ENCODE measurements around the gene SLC25A43. TPM values are rescaled to one million over a fixed set of nuclear protein-coding genes. Genes with fewer than 3 reads are reported as not detected.
A peak's percentile ranks its signal among the peaks of the same experiment; 100 is the strongest.

SLC25A43 gene
- total RNA-seq, 2 experiments from 2014 or later, result 13.7 to 15.6 TPM

GRCh38 chrX:119495734-119496726, 96.9 kb downstream of the SLC25A43 start:
- Histone ChIP-seq H4K20me1 (ENCODE audit: insufficient read depth, low read length) (no peaks in the 10 kb centered on the region), H2AFZ (ENCODE audit: low read length) (peak overlapping the region; percentile 25; the same call in 1 of the 2 replicates), H3K9me3 (ENCODE audit: low read length) (no peaks in the 10 kb centered on the region), H3K27ac (ENCODE audit: low read depth, low read length, poor library complexity, severe bottlenecking) (no peak overlapping the region), H3K36me3 (ENCODE audit: insufficient read depth, low read length) (no peaks in the 10 kb centered on the region), H3K9me2 (ENCODE audit: insufficient read depth, low read length) (no peaks in the 10 kb centered on the region), H3K4me1 (ENCODE audit: insufficient read depth, low read length, poor library complexity, severe bottlenecking) (peaks cover 9% of the 10 kb centered on the region), H3K4me2 (ENCODE audit: low read length) (peak overlapping the region; percentile 26; the same call in 1 of the 2 replicates), H3K4me3 (ENCODE audit: low read depth, low read length, poor library complexity, severe bottlenecking) (no peak overlapping the region), H3K79me2 (ENCODE audit: insufficient read depth, low read depth, low read length) (no peaks in the 10 kb centered on the region)
- TF ChIP-seq EZH2phosphoT487 (IDR thresholded peaks at IDR 0.05; ENCODE audit: borderline replicate concordance, low read depth, low read length), result no peak
- TF ChIP-seq, protein P1, sequence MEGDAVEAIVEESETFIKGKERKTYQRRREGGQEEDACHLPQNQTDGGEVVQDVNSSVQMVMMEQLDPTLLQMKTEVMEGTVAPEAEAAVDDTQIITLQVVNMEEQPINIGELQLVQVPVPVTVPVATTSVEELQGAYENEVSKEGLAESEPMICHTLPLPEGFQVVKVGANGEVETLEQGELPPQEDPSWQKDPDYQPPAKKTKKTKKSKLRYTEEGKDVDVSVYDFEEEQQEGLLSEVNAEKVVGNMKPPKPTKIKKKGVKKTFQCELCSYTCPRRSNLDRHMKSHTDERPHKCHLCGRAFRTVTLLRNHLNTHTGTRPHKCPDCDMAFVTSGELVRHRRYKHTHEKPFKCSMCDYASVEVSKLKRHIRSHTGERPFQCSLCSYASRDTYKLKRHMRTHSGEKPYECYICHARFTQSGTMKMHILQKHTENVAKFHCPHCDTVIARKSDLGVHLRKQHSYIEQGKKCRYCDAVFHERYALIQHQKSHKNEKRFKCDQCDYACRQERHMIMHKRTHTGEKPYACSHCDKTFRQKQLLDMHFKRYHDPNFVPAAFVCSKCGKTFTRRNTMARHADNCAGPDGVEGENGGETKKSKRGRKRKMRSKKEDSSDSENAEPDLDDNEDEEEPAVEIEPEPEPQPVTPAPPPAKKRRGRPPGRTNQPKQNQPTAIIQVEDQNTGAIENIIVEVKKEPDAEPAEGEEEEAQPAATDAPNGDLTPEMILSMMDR (conservative IDR thresholded peaks at IDR 0.05; ENCODE audit: low read length), result no peak
- ChIA-PET POLR2A (interaction anchor here (0.5 to 0.9 kb wide), 3 partner anchors 12 to 1000 kb away, joined by 3 to 4 read pairs (median 4); no protein-coding TSS in a partner anchor), CTCF (ENCODE audit: unreplicated experiment) (no interaction called here)
- peak; percentile 39 for DNase-seq (ENCODE audit: low spot score)
- intact Hi-C loops (cut with micrococcal nuclease; ENCODE audit: unreplicated experiment), result no loop called here
- no TSS peak for BruUV-seq (replicated peaks)

GRCh38 chrX:119497185-119497584, 98.0 kb downstream of the SLC25A43 start:
- H2AFZ ChIP-seq (ENCODE audit: low read length), result no peak overlapping the region
- no peaks in the 10 kb centered on the region for H4K20me1 ChIP-seq (ENCODE audit: insufficient read depth, low read length)
- H3K4me3 ChIP-seq (ENCODE audit: low read depth, low read length, poor library complexity, severe bottlenecking), result no peak overlapping the region
- intact Hi-C loops (cut with micrococcal nuclease; ENCODE audit: unreplicated experiment), result no loop called here
- CTCF ChIA-PET (ENCODE audit: unreplicated experiment), result no interaction called here
- no peak for TF ChIP-seq EZH2phosphoT487 (IDR thresholded peaks at IDR 0.05; ENCODE audit: borderline replicate concordance, low read depth, low read length)
- TF ChIP-seq, protein P1 (conservative IDR thresholded peaks at IDR 0.05; ENCODE audit: low read length), result no peak
- H3K9me2 ChIP-seq (ENCODE audit: insufficient read depth, low read length), result no peaks in the 10 kb centered on the region
- no peak overlapping the region for H3K27ac ChIP-seq (ENCODE audit: low read depth, low read length, poor library complexity, severe bottlenecking)
- no peaks in the 10 kb centered on the region for H3K79me2 ChIP-seq (ENCODE audit: insufficient read depth, low read depth, low read length)
- H3K9me3 ChIP-seq (ENCODE audit: low read length), result no peaks in the 10 kb centered on the region
- peak; percentile 16 for DNase-seq (ENCODE audit: low spot score)
- no peak overlapping the region for H3K4me2 ChIP-seq (ENCODE audit: low read length)
- no TSS peak for BruUV-seq (replicated peaks)
- POLR2A ChIA-PET, result interaction anchor here (0.9 kb wide), 1 partner anchor 36 kb away, joined by 3 read pairs; no protein-coding TSS in a partner anchor
- no peaks in the 10 kb centered on the region for H3K36me3 ChIP-seq (ENCODE audit: insufficient read depth, low read length)
- H3K4me1 ChIP-seq (ENCODE audit: insufficient read depth, low read length, poor library complexity, severe bottlenecking), result peaks cover 9% of the 10 kb centered on the region

Data from OCI-LY7 (cell line).